ENCODE results near the gene YIPF2.
"Not testable (repeated sequence)": the region's sequence is repeated elsewhere in the genome, so short reads cannot be mapped to it uniquely, and the experiment has no call there.

YIPF2 gene

GRCh38 chr19:10911579-10912363 is 16.7 kb downstream of the YIPF2 start:
- DNase-seq (ENCODE audit: low read depth, low spot score), result no peak

- DNase-seq (ENCODE audit: low read depth, low spot score), result no peak
These were observed 20.0 kb downstream of the YIPF2 start for GRCh38 chr19:10908380-10908960.

GRCh38 chr19:10907925-10908324 is 20.5 kb downstream of the YIPF2 start:
- DNase-seq (ENCODE audit: low read depth, low spot score), result no peak

DNA sequence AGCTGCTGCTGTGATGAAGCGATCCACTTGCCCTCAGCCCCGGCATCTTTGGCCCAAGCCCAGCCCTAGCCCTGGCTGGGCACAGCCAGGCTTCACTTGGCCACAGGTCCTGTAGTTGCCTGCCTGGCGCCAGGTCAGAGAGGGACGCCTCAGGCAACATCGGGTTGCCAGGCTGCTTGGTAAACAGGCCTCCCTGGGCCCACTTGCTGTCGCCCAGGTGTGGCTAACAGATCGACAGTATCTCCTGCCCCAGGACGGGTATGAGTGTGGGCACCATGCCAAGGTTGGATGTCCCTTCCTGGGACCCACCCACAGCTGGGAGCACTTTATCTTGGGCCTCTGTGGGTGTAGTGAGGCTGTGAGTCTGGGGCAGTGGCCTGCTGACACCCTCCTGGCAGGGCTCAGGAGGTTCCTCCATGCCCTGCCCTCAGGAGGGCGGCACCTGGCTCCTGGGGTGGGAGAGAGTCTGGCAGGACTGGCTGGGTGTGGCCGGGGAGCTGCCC is 29.2 kb downstream of the YIPF2 start:
- no peak for DNase-seq (ENCODE audit: low read depth, low spot score)

DNA sequence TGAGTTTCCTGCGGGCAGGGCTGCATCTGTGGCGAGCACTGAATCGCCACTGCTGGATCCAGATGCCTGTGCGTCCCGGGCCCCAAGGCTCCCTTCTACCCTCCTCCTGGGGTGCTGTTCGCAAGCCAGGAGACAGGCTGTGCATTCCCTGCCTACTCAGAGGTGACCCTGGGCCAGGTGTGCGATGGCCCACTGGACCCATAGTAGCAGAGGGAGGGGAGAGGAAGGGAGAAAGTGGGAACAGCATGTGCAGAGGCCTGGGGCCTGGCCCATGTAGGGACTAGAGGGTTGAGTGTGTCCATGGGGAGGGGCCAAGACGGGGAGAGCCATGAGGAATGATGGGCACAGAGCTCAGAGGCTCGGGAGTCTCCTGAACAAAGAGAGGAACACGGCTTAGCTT is 29.8 kb downstream of the YIPF2 start:
- no peak for DNase-seq (ENCODE audit: low read depth, low spot score)

DNA sequence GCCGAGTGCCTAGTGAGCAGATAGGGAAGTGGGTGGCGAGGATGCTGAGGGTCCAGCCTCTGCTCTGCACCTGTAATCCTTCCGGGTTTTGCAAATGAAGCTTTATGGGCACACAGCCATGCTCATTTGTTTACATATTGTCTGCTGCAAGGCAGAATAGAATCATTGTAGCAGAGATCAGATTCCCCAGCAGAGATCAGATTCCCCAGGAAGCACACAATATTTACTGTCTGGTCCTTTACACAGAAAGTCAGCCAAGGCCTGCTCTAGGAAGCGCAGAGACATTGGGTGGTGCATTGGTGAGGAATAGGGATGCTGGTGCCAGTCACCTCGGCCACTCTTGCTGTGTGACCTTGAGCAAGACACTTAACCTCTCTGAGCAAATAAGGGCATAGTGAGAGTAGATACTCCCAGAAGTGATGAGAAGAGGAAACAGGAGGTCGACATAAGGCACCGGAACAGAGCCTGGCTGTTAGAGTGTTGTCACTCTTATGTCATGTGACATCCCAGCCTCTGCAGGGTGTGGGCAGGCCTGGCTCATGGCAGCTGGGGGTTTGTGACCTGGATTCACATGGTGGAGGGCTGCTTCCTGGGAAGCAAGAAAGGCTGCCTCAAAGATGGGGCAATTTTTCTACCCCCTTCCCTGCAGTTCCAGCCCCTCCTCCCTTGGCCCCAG is 31.4 kb downstream of the YIPF2 start:
- DNase-seq (ENCODE audit: low read depth, low spot score), result no peak

DNA sequence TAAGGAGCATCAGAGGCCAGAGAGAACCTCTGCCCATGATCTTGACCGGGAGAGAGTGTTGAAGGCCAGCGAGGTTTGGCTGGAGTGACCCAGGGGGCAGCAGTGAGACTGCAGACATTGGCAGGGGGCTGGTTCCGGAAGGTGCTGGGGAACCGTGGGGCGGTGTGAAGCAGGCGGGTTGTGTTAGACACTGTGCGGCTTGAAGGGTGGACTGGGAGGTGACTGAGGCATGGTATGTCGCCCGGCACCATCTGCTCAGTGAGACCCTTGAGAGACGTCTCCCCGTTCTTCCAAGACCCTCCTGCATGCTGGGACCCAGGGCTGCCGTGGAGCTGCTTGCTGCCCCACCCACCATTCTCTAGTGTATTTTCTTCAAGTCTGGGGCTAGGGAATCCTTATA is 32.5 kb downstream of the YIPF2 start:
- DNase-seq (ENCODE audit: low read depth, low spot score), result no peak

- DNase-seq (ENCODE audit: low read depth, low spot score), result no peak
These were observed 33.1 kb downstream of the YIPF2 start for GRCh38 chr19:10895363-10895762.

DNA sequence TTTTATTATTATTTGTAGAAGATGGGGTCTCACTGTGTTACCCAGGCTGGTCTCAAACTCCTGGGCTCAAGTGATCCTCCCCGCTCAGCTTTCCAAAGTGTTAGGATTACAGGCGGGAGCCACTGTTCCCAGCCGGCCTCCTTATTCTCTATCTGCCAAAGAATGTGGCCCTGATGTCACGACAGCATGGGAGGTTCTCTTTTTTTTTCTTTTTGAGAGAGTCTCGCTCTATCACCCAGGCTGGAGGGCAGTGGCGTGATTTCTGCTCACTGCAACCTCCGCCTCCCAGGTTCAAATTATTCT is 33.6 kb downstream of the YIPF2 start:
- no peak for DNase-seq (ENCODE audit: low read depth, low spot score)

GRCh38 chr19:10892256-10892655 is 36.2 kb downstream of the YIPF2 start:
- no peak for DNase-seq (ENCODE audit: low read depth, low spot score)

DNA sequence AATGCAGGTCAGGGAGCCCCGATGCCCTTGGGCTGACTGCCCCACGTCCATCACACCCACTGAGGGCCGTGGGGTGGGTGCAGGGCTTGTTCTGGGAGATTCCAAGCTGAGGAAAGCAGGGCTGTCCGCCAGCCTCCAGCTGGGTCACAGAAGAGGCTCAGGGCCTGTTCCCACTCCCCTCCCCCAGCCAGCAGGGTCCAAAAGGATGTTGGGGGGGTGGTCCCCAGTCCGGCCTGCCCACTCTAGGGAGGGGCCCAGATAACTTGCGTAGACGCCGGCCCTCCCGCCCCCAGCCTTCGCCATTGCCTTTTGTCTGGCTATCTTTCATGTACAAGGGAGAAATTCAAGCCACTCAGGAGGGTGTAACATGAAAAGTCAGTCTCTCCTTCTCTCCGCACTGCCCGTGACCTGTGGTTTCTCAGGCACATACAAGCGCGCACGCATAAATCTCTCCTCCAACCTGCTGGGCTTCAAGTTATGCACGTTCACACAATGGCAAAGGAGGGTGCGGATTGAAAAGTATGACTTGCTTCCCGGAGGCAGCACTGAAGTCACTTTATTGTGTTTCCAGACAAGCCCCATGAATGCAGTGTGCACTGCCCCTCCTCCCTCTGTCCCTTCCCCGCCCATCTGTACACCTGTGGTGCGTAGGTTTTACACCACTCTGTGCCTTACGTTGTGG is 36.9 kb downstream of the YIPF2 start:
- no peak for DNase-seq (ENCODE audit: low read depth, low spot score)

DNA sequence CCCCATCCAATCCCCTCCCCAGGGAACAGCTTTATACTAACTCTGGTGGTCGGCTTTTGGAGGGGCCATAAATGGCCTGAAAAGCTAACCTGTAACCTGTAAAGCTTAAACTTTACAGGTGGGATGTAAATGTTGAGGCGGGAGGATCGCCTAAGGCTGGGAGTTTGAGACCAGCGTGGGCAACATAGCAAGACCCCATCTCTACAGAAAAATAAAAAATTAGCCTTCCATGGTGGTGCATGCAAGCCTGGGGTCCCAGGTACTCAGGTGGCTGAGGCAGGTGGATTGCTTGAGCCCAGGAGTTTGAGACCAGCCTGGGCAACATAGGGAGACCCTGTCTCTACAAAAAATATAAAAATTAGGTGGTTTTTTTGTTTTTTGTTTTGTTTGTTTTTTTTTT is 38.6 kb downstream of the YIPF2 start:
- no peak for DNase-seq (ENCODE audit: low read depth, low spot score)

DNA sequence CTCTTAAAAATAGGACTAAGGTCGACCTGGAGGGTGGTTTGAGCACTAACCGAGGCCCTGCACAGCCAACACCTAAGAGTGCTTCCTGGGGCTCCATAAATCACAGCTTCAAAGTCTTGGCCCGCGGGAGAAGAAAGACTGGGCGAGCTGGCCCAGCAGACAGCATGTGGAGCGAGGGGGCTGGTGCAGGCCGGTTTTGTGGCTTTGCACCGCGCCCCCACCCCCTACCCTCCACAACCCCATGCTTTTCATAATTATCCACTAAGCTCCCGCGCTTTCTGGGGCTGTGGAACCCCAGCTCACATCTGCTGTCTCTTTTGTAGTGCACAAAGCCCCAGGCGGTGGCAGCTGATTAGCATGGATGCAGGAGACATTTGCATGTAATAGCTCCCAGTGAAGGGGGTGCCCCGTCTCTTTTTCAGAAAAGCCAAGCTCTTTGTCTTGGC is 40.0 kb downstream of the YIPF2 start:
- no peak for DNase-seq (ENCODE audit: low read depth, low spot score)

DNA sequence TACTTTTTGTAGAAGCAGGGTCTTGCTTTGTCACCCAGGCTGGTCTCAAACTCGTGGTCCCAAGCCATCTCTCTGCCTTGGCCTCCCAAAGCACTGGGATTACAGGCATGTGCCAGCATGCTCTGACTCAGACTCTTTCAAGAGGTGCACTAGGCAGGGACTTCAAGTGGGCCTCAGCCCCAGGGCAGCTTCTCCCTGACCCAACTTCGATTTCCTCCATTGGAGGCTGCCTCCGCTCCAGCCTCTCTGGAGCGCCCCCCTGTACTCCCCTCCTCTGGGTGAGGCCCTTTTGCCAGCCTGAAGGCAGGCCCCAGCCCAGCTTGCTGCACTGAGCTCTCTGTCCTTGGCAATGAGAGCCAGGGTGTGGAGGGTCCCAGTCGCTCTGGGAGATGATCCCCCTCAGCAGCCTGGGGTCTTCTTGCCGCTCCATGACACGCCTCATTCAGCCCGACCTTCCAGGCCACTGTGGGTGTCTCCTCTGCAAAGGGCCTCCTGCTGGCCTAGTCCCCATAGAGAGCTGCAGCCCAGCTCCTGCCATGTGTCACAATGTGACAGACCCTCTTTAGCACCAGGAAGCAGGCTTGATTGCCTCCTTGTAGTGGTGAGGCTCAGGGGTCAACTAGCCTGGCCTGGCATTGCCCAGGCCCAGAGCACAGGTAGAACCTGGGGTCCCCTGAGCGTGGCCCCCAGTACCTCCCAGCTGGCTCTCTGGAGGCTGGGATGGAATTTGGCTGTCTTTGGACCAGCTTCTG is 40.6 kb downstream of the YIPF2 start:
- DNase-seq (ENCODE audit: low read depth, low spot score), result no peak

- DNase-seq (ENCODE audit: low read depth, low spot score), result no peak
These were observed 43.0 kb downstream of the YIPF2 start for GRCh38 chr19:10885201-10886169.

DNA sequence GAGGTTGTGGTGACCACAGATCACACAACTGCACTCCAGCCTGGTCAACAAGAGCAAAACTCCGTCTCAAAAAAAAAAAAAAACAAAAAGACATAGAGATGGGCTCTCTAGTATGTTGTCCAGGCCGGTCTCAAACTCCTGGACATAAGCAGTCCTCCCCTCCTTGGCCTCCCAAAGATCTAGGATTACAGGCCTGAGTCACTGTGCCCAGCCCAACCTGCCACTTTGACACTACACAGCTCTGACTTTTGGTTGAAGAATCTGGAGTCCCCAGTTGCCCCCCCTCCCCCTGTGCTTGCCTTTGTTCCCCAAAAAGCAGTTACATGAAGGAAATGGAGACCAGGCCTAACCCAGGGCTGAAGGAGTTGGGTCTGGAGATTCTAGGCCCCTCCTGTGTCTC is 44.2 kb downstream of the YIPF2 start:
- DNase-seq (ENCODE audit: low read depth, low spot score), result no peak

GRCh38 chr19:10882108-10882457 is 46.4 kb downstream of the YIPF2 start:
- no peak for DNase-seq (ENCODE audit: low read depth, low spot score)

DNA sequence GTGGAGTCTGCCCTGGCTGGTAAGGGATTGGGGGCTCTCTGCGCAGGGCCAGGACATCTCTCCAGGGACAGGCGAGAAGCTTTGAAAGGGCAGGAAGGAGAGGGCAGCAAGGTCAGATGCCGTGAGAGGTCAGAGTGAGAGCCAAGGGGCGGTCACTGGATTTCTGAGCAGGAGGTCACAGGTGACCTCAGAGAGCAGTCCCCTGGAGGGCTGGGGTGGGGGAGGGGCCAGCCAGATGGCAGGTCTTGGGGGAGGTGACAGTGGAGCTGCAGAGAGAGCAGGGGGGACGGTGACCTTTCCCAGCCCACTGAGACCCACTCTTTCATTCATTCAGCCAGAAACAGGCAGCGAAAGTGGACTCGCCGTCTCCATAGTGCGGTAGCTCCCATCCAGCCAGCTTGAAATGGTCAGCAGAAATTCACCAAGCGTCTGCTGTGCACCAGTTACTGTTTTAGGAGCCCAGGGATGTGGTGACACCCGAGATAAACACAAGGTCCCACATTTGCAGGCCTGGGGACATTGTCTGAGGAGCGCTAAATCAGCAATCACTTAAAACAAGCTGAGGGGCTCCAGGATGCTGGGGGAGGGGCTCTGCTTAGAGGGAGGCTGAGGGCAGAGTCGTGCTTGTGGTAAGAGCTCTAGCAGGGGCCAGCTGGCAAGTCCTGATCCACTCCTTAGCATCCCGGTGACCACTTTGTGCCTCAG is 46.9 kb downstream of the YIPF2 start:
- no peak for DNase-seq (ENCODE audit: low read depth, low spot score)

DNA sequence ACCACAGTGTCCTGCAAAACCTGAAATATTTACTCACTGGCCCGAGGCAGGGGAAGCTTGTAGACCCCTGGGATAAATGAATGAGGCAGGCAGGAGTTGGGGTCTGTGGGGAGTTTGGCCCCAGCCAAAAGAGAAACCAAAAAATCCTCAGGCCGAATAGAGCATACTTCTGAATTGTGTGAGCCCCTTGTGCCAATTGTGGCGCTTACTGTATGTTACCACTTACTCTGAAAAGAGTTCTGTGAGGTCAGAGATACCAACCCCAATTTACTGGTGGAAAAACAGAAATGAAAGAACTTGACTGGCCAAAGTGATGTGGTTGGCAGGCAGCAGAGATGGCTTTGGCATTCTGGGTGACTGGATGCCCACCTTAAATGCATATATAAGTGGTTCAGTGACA is 50.2 kb downstream of the YIPF2 start:
- DNase-seq (ENCODE audit: low read depth, low spot score), result no peak

DNA sequence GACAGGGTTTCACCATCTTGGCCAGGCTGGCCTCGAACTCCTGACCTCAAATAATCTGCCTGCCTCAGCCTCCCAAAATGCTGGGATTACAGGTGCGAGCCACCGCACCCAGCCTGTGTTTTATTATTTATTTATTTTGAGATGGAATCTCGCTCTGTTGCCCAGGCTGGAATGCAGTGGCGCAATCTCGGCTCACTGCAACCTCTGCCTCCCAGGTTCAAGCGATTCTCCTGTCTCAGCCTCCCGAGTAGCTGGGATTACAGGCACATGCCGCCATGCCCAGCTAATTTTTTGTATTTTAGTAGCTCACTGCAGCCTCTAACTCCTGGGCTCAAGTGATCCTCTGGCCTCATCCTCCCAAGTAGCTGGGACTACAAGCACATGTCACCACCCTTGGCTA is 50.8 kb downstream of the YIPF2 start:
- not testable (repeated sequence) for DNase-seq (ENCODE audit: low read depth, low spot score)
